GM12878 (cell line): ENCODE results near the gene DSG2. TPM values are rescaled to one million over a fixed set of nuclear protein-coding genes. Genes with fewer than 3 reads are reported as not detected.

Experiments used
- ATAC-seq: fragments of 200-7000 bp; cut with Tn5 transposase; 3 replicates; pipeline ENCODE4 v1.9.1; 2020; ENCODE audit warnings: mild to moderate bottlenecking, moderate library complexity
- BruUV-seq: library from RNA; stranded (reverse); fragments of 400-500 nt; replicated peaks from 2 replicates; lab custom pipeline; 2021; lab: Mats Ljungman, UMichigan
- CTCF ChIA-PET: fragments of 300-600 bp; sonication (Branson Sonifier 250); formaldehyde crosslinking; extraction: SDS; loops from one replicate; lab custom pipeline; 2021; ENCODE audit warnings: inconsistent platforms; lab: Yijun Ruan, JAX
- POLR2A ChIA-PET: fragments of 350-600 bp; formaldehyde crosslinking; extraction: SDS; loops from one replicate; lab custom pipeline; 2021; ENCODE audit warnings: inconsistent platforms; lab: Charles Lee
- RAD21 ChIA-PET: fragments of 300-600 bp; sonication (Branson Sonifier 250); formaldehyde crosslinking; loops from one replicate; lab custom pipeline; 2023; ENCODE audit warnings: antibody characterized with exemption; ENCODE audit not compliant: unreplicated experiment; lab: Charles Lee
- SMC1A ChIA-PET: fragments of 300-600 bp; sonication (Branson Sonifier 250); formaldehyde crosslinking; loops from one replicate; lab custom pipeline; 2023; ENCODE audit not compliant: unreplicated experiment, uncharacterized antibody; lab: Charles Lee
- DNase-seq: peaks from one replicate; pipeline ENCODE4 v3.0.0-alpha.2; 2011; ENCODE audit warnings: low read depth, low spot score
- FAIRE-seq: peaks from 3 replicates; lab custom pipeline; 2011; peaks lifted over from hg19 to GRCh38; lab: Jason Lieb, UNC
- H2AFZ ChIP-seq: 2 replicates; pipeline ENCODE4 v1.6.0; 2011; ENCODE audit warnings: low read depth, low read length, control low read depth; ENCODE audit not compliant: control insufficient read depth
- H3K27ac ChIP-seq: 2 replicates; pipeline ENCODE4 v1.5.1; 2011; ENCODE audit warnings: control low read depth; ENCODE audit not compliant: control insufficient read depth, insufficient read depth
- H3K27me3 ChIP-seq, 2 experiments: replicated peaks in 1 of 2; 2 replicates each; pipeline versions ENCODE4 v1.6.0 to v1.6.1; 2011; ENCODE audit warnings: low read length in 1 of 2; ENCODE audit not compliant: control insufficient read depth in 2 of 2, insufficient read depth in 2 of 2
- H3K36me3 ChIP-seq, 2 experiments: 2 replicates each; pipeline ENCODE4 v1.5.1; 2011; ENCODE audit warnings: low read length in 1 of 2; ENCODE audit not compliant: control insufficient read depth in 2 of 2, insufficient read depth in 2 of 2
- H3K4me1 ChIP-seq: 2 replicates; pipeline ENCODE4 v1.6.1; 2011; ENCODE audit warnings: mild to moderate bottlenecking, low read length, moderate library complexity, mixed read lengths; ENCODE audit not compliant: control insufficient read depth, insufficient read depth
- H3K4me2 ChIP-seq: 2 replicates; pipeline ENCODE4 v1.6.0; 2011; ENCODE audit warnings: control low read depth; ENCODE audit not compliant: control insufficient read depth, insufficient read depth
- H3K4me3 ChIP-seq: fragments of 200-600 bp; sonication (generic); 2 replicates; pipeline ENCODE4 v1.5.1; 2016
- H3K79me2 ChIP-seq: 2 replicates; pipeline ENCODE4 v1.6.0; 2011; ENCODE audit warnings: low read length; ENCODE audit not compliant: control insufficient read depth, insufficient read depth
- H3K9ac ChIP-seq: 2 replicates; pipeline ENCODE4 v1.8.0; 2011; ENCODE audit warnings: low read length, control low read depth, mixed read lengths; ENCODE audit not compliant: control insufficient read depth, insufficient read depth
- H3K9me3 ChIP-seq: replicated peaks from 3 replicates; pipeline ENCODE4 v1.5.1; 2011; ENCODE audit warnings: mild to moderate bottlenecking, low read length; ENCODE audit not compliant: control insufficient read depth, insufficient read depth
- H4K20me1 ChIP-seq: 2 replicates; pipeline ENCODE4 v1.6.0; 2011; ENCODE audit not compliant: control insufficient read depth, insufficient read depth
- ATF7 ChIP-seq: fragments of 450-650 bp; IDR thresholded peaks from 2 replicates; pipeline ENCODE4 v1.6.1; 2016; ENCODE audit warnings: low read depth, mild to moderate bottlenecking
- CBFB ChIP-seq: IDR thresholded peaks from 2 replicates; pipeline ENCODE4 v1.6.1; 2016; ENCODE audit warnings: antibody characterized with exemption, low read depth
- EGR1 ChIP-seq, 2 experiments: IDR thresholded peaks; 1 replicate in 1 of 2; 2 replicates in 1 of 2; pipeline ENCODE4 v1.6.1; 2011 to 2012; ENCODE audit warnings: low read depth in 2 of 2, low read length in 2 of 2, borderline replicate concordance in 1 of 2, mild to moderate bottlenecking in 1 of 2, moderate library complexity in 1 of 2
- IKZF1 ChIP-seq: fragments of 450-650 bp; conservative IDR thresholded peaks from 2 replicates; pipeline ENCODE4 v1.6.1; 2017; ENCODE audit warnings: antibody characterized with exemption, mild to moderate bottlenecking
- IRF3 ChIP-seq: fragments of 450-650 bp; IDR thresholded peaks from 2 replicates; pipeline ENCODE4 v1.6.1; 2014; ENCODE audit warnings: mild to moderate bottlenecking
- JUNB ChIP-seq: IDR thresholded peaks from 2 replicates; pipeline ENCODE4 v1.6.1; 2016; ENCODE audit warnings: antibody characterized with exemption, mild to moderate bottlenecking
- NFIC ChIP-seq: IDR thresholded peaks from 2 replicates; pipeline ENCODE4 v1.6.1; 2012; ENCODE audit warnings: low read depth, mild to moderate bottlenecking, inconsistent platforms, low read length, moderate library complexity
- SIX5 ChIP-seq: IDR thresholded peaks from 2 replicates; pipeline ENCODE4 v1.6.1; 2011; ENCODE audit warnings: mild to moderate bottlenecking, low read depth, low read length, moderate library complexity; ENCODE audit not compliant: severe bottlenecking
- TCF3 ChIP-seq: IDR thresholded peaks from 2 replicates; pipeline ENCODE4 v1.6.1; 2012; ENCODE audit warnings: low read depth, mild to moderate bottlenecking, low read length, borderline replicate concordance; ENCODE audit not compliant: insufficient read depth
- USF2 ChIP-seq: IDR thresholded peaks from 2 replicates; pipeline ENCODE4 v1.6.1; 2011; ENCODE audit warnings: low read depth, low read length, improper control_type of control experiment, borderline replicate concordance
- YY1 ChIP-seq: IDR thresholded peaks from 2 replicates; pipeline ENCODE4 v1.6.1; 2011; ENCODE audit warnings: low read depth, mild to moderate bottlenecking, low read length
- ZNF207 ChIP-seq: fragments of 450-650 bp; IDR thresholded peaks from 2 replicates; pipeline ENCODE4 v1.6.1; 2014; ENCODE audit warnings: antibody characterized with exemption, mild to moderate bottlenecking, borderline replicate concordance
- ZZZ3 ChIP-seq: IDR thresholded peaks from 2 replicates; pipeline ENCODE4 v1.6.1; 2011; ENCODE audit warnings: low read depth; ENCODE audit not compliant: control insufficient read depth, insufficient read length
- WGBS: methylation state at CpG from one replicate; pipeline ENCODE4 v1.1.6; 2016; ENCODE audit warnings: low lambda C conversion rate; ENCODE audit not compliant: insufficient replicate concordance, insufficient coverage; ENCODE audit errors: missing lambda C conversion rate; 5-methylcytosine and 5-hydroxymethylcytosine counted together
- in situ Hi-C: fragments of 300-500 bp; cut with MboI; formaldehyde crosslinking; loops from 9 replicates; pipeline ENCODE4 v1.14.3; 2018; ENCODE audit warnings: mixed read lengths
- intact Hi-C: fragments of 100-400 bp; cut with micrococcal nuclease; formaldehyde crosslinking; loops from one replicate; pipeline ENCODE4 v1.14.2; 2022; ENCODE audit not compliant: unreplicated experiment
- polyA plus RNA-seq, 11 experiments: library from polyadenylated mRNA; depleted of rRNA in 4 of 11; unstranded in 6 of 11; stranded (reverse) in 5 of 11; fragments of >200 nt; fragmentation: Nextera tagmentation in 4 of 11; fragmentation: Illumina TruSeq in 1 of 11; extraction: Ambion mirVana in 4 of 11; extraction: Trizol in 1 of 11; gene quantifications; 1 replicate in 1 of 11; 2 replicates in 10 of 11; pipeline versions ENCODE4 v1.2.1 to v1.2.3, GENCODE V29; 2011 to 2016; ENCODE audit warnings: inconsistent platforms in 2 of 11, missing spikeins in 2 of 11, low read depth in 1 of 11
- total RNA-seq, 4 experiments: library from RNA; depleted of rRNA in 3 of 4; stranded (reverse); fragments of >200 nt in 3 of 4; fragmentation: Illumina TruSeq in 1 of 4; extraction: Trizol in 1 of 4; gene quantifications; 2 replicates each; pipeline versions ENCODE4 v1.2.1 to v1.2.3, GENCODE V29; 2013 to 2021
- TF ChIP-seq, protein P1 (sequence below): IDR thresholded peaks from 2 replicates; pipeline ENCODE4 v1.6.1; 2011; ENCODE audit warnings: low read depth, mild to moderate bottlenecking, low read length, moderate library complexity, borderline replicate concordance; ENCODE audit errors: extremely low read depth
- TF ChIP-seq, protein P2 (sequence below): fragments of 150-350 bp; IDR thresholded peaks from 2 replicates; pipeline ENCODE4 v1.6.1; 2016; ENCODE audit warnings: low read depth, low read length
- TF ChIP-seq, protein P3 (sequence below): IDR thresholded peaks from 2 replicates; pipeline ENCODE4 v1.6.1; 2011; ENCODE audit warnings: borderline replicate concordance, low read depth, mild to moderate bottlenecking, moderate library complexity, low read length; ENCODE audit not compliant: insufficient read depth, poor library complexity, severe bottlenecking

The DSG2 gene
- total and polyA plus RNA-seq, 10 of the 15 experiments (the other 5 are each of a cell fraction or from before 2014, with no cell fraction given): 11.7 to 46.2 (median 28.0) TPM

- ATAC-seq (no peak), DNase-seq (no peak), FAIRE-seq (no peak)
- intact Hi-C loops (no loop called here), in situ Hi-C loops (no loop called here)
- H3K4me1 ChIP-seq: no peaks in the 10 kb centered on the region
- H3K27ac ChIP-seq: no peak overlapping the region
- POLR2A ChIA-PET: interaction anchor here (1.2 kb wide), 1 partner anchor 33 kb away, joined by 3 read pairs; no protein-coding TSS in a partner anchor
- no peaks in the 10 kb centered on the region for H3K9me3 ChIP-seq
- H3K79me2 ChIP-seq: no peaks in the 10 kb centered on the region
- H3K9ac ChIP-seq: no peak overlapping the region
- H3K27me3 ChIP-seq: no peaks in the 10 kb centered on the region
- BruUV-seq: no TSS peak
- H3K4me3 ChIP-seq: no peak overlapping the region
- SMC1A ChIA-PET: interaction anchor here (0.8 to 1.3 kb wide), 4 partner anchors 9 to 109 kb away, joined by 3 to 7 read pairs (median 4); no protein-coding TSS in a partner anchor
- no peaks in the 10 kb centered on the region for H4K20me1 ChIP-seq
- RAD21 ChIA-PET: interaction anchor here (1.2 to 1.4 kb wide), 2 partner anchors 33 to 37 kb away, joined by 3 read pairs; no protein-coding TSS in a partner anchor
- no peak overlapping the region for H2AFZ ChIP-seq
- H3K4me2 ChIP-seq: no peak overlapping the region
- CTCF ChIA-PET: interaction anchor here (1.2 to 2.0 kb wide), 2 partner anchors 20 to 189 kb away, joined by 3 to 6 read pairs; no protein-coding TSS in a partner anchor
- 0% methylated on average over 1 of the region's 1 CpG for WGBS
- peaks cover 0 to 3% of the 10 kb centered on the region in 2 experiments; a peak in 3 of 4 replicates for H3K36me3 ChIP-seq
- TF ChIP-seq USF2 (no peak), ATF7 (no peak), TCF3 (no peak), IKZF1 (no peak), EGR1 (IDR thresholded peaks at IDR 0.05; ENCODE audit: borderline replicate concordance in 1 of 2, low read depth in 2 of 2, low read length in 2 of 2) (no peak), JUNB (no peak), SIX5 (no peak), IRF3 (no peak), ZZZ3 (no peak), NFIC (no peak), YY1 (no peak), CBFB (no peak), ZNF207 (no peak)
- TF ChIP-seq, protein P1, sequence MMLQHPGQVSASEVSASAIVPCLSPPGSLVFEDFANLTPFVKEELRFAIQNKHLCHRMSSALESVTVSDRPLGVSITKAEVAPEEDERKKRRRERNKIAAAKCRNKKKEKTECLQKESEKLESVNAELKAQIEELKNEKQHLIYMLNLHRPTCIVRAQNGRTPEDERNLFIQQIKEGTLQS: no peak
- TF ChIP-seq, protein P2, sequence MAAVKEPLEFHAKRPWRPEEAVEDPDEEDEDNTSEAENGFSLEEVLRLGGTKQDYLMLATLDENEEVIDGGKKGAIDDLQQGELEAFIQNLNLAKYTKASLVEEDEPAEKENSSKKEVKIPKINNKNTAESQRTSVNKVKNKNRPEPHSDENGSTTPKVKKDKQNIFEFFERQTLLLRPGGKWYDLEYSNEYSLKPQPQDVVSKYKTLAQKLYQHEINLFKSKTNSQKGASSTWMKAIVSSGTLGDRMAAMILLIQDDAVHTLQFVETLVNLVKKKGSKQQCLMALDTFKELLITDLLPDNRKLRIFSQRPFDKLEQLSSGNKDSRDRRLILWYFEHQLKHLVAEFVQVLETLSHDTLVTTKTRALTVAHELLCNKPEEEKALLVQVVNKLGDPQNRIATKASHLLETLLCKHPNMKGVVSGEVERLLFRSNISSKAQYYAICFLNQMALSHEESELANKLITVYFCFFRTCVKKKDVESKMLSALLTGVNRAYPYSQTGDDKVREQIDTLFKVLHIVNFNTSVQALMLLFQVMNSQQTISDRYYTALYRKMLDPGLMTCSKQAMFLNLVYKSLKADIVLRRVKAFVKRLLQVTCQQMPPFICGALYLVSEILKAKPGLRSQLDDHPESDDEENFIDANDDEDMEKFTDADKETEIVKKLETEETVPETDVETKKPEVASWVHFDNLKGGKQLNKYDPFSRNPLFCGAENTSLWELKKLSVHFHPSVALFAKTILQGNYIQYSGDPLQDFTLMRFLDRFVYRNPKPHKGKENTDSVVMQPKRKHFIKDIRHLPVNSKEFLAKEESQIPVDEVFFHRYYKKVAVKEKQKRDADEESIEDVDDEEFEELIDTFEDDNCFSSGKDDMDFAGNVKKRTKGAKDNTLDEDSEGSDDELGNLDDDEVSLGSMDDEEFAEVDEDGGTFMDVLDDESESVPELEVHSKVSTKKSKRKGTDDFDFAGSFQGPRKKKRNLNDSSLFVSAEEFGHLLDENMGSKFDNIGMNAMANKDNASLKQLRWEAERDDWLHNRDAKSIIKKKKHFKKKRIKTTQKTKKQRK: no peak
- TF ChIP-seq, protein P3, sequence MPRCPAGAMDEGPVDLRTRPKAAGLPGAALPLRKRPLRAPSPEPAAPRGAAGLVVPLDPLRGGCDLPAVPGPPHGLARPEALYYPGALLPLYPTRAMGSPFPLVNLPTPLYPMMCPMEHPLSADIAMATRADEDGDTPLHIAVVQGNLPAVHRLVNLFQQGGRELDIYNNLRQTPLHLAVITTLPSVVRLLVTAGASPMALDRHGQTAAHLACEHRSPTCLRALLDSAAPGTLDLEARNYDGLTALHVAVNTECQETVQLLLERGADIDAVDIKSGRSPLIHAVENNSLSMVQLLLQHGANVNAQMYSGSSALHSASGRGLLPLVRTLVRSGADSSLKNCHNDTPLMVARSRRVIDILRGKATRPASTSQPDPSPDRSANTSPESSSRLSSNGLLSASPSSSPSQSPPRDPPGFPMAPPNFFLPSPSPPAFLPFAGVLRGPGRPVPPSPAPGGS: no peak
These were observed 35.3 kb downstream of the DSG2 start for GRCh38 chr18:31533236-31533635.
